Placental pericyte (primary cell): Measurements from ENCODE around the gene OGDHL. TPM values are rescaled to one million over a fixed set of nuclear protein-coding genes. Genes with fewer than 3 reads are reported as not detected.

ENCODE experiments used
- total RNA-seq: library from RNA; depleted of rRNA; stranded (reverse); fragments of >200 nt; gene quantifications from 2 replicates; pipeline ENCODE4 v1.2.3, GENCODE V29; 2012

OGDHL gene
- 0.14 and 0.22 TPM in 2 replicates for total RNA-seq

DNA sequence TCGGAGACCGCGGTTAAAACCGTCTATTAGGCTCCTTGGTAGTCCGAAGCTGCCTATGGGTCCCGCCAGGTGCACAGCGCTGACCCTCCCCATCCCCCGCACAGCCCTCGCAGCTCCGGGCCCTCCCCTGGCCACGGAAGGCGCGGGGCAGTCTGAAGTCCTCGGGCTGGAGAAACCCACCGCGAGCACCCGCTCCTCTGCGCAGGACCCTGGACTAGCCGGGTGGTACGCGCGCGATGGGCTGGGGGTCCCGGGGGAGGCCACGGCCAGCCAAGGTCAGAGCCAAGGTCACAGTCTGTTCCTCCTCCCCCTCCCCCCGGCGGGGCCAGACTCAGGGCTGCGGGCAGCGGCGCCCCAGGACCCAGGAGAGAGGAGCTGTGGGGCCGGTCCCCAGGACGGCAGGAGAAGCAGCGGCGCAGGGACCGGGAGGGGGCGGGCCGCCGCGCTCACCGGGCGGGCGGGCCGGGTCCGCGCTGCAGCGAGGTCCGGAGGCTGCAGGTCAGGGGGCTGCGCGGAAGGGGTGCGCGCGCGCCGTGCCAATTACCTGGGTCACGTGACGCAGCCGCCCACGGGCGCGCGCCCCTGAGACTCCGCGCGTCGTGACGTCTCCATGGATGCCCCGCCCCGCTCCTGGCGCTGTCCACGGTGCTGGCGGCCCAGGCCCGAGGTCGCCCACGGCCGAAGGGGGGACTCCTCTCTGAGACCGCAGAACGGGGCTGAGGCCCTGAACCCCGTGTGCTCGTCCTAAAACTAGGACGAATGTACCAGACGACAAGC lies at the start of gene OGDHL:
TSS of gene OGDHL (minus strand) at position 535 of the 777 bp plus-strand sequence. CDS start 3,731 bp downstream, outside the sequence.

Other genes starting within 250 kb of the OGDHL start
- gene ERCC6, start 223.2 kb downstream of the OGDHL start, total RNA-seq = 14.0 and 22.2 TPM in 2 replicates
- not detected in 2 replicates for gene SLC18A3, start 152.0 kb downstream of the OGDHL start, total RNA-seq
- not detected in 2 replicates for gene CHAT, start 148.3 kb downstream of the OGDHL start, total RNA-seq
- not detected in 2 replicates for gene C10orf53, start 82.7 kb downstream of the OGDHL start, total RNA-seq
- 40.7 and 44.9 TPM in 2 replicates for gene PARG, start 179.7 kb upstream of the OGDHL start, total RNA-seq
- 24.5 and 29.3 TPM in 2 replicates for gene TIMM23B, start 179.7 kb upstream of the OGDHL start, total RNA-seq
- 3.9 and 4.0 TPM in 2 replicates for gene AGAP6, start 226.1 kb upstream of the OGDHL start, total RNA-seq